GM19099 (cell line): Measurements from ENCODE around the gene PTK6.

Experiments used
- POLR2A ChIP-seq: IDR thresholded peaks from 3 replicates; pipeline ENCODE4 v1.6.1; 2011; ENCODE audit warnings: low read depth; ENCODE audit not compliant: insufficient read length; ENCODE audit errors: extremely low read depth

PTK6 gene

GRCh38 chr20:63494420-63495166, 42.6 kb downstream of the PTK6 start:
- TF ChIP-seq POLR2A, result no peak

- TF ChIP-seq POLR2A, result no peak
Measured at GRCh38 chr20:63494084-63494419, 43.1 kb downstream of the PTK6 start.

- no peak for TF ChIP-seq POLR2A
Measured at GRCh38 chr20:63493563-63494020, 43.6 kb downstream of the PTK6 start.

- TF ChIP-seq POLR2A, result no peak
Measured at GRCh38 chr20:63492982-63493381, 44.2 kb downstream of the PTK6 start.

- TF ChIP-seq POLR2A, result no peak
Measured at GRCh38 chr20:63492518-63492917, 44.7 kb downstream of the PTK6 start.

GRCh38 chr20:63491635-63492230, 45.4 kb downstream of the PTK6 start:
- no peak for TF ChIP-seq POLR2A

GRCh38 chr20:63491078-63491477, 46.1 kb downstream of the PTK6 start:
- TF ChIP-seq POLR2A, result no peak

- no peak for TF ChIP-seq POLR2A
Measured at GRCh38 chr20:63490416-63490815, 46.8 kb downstream of the PTK6 start.

GRCh38 chr20:63488315-63489251, 48.6 kb downstream of the PTK6 start:
- no peak for TF ChIP-seq POLR2A

GRCh38 chr20:63487781-63488241, 49.4 kb downstream of the PTK6 start:
- no peak for TF ChIP-seq POLR2A

- no peak for TF ChIP-seq POLR2A
Measured at GRCh38 chr20:63487116-63487764, 49.9 kb downstream of the PTK6 start.

GRCh38 chr20:63486300-63486855, 50.8 kb downstream of the PTK6 start:
- no peak for TF ChIP-seq POLR2A

- TF ChIP-seq POLR2A, result no peak
Measured at GRCh38 chr20:63484651-63485403, 52.3 kb downstream of the PTK6 start.

GRCh38 chr20:63484236-63484635, 52.9 kb downstream of the PTK6 start:
- TF ChIP-seq POLR2A, result no peak
